Transverse colon (tissue), 4 donors: Measurements from ENCODE around the gene PRTN3.

Source experiments
- CTCF ChIP-seq, 5 experiments: fragments of 200-600 bp in 3 of 5; fragments of 450-650 bp in 2 of 5; sonication (generic) in 3 of 5; IDR thresholded peaks; 1 replicate in 2 of 5; 2 replicates in 3 of 5; pipeline ENCODE4 v1.5.1; 2016 to 2017; ENCODE audit warnings: antibody characterized with exemption in 5 of 5, inconsistent platforms in 3 of 5, mild to moderate bottlenecking in 2 of 5, moderate library complexity in 1 of 5
- POLR2A ChIP-seq: fragments of 450-650 bp; IDR thresholded peaks from one replicate; pipeline ENCODE4 v1.6.1; 2016; ENCODE audit warnings: antibody characterized with exemption, mild to moderate bottlenecking, moderate library complexity
- POLR2AphosphoS5 ChIP-seq, 3 donors: sonication (generic); formaldehyde crosslinking; IDR thresholded peaks; one replicate each; pipeline ENCODE4 v1.6.1; 2016; ENCODE audit warnings: antibody characterized with exemption in 3 of 3

DNA sequence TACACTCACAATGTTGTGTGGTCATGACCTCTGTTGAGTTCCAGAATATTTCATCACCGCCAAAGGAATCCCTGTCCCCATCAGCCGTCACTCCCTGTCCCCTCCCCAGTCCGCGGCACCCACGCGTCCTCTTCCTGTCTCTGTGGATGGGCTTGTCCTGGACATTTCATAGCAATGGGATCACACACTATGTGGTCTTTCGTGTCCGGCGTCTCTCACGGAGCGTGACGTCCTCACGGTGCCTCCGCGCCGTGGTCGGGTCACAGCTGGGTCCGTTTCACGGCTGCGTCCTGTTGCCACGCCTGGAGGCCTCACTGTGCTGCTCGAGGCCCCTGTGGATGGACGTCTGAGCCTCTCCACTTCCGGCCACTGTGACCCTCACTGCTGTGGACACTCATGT lies 6.6 kb upstream of the PRTN3 start:
- TF ChIP-seq POLR2AphosphoS5 (IDR thresholded peaks at IDR 0.05) (no peak), POLR2A (no peak), CTCF (IDR thresholded peaks at IDR 0.05) (no peak)
